ENCODE data around the gene NINL.
"Not testable (repeated sequence)": the region's sequence is repeated elsewhere in the genome, so short reads cannot be mapped to it uniquely, and the experiment has no call there.

DNA sequence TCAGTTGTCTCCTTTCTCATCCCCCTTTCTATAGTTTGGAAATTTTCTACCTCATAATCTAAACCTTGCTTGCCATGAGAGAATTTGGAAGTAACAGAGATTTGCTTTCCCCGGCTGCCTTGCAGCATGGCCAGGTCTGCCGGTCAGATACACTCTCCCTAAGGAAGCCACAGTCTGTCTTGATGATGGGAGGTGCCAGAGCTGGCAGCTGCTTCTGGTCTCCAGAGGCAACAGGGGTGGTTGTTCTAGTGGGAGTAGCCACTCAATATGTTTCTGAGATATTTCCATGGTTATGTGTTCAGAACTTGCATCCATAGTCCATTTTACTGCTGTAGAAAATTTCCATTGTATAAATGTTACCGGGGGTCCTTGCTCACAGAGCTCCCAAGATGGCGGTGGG, 5.4 kb upstream of the NINL start:
- TF ChIP-seq, protein P1, sequence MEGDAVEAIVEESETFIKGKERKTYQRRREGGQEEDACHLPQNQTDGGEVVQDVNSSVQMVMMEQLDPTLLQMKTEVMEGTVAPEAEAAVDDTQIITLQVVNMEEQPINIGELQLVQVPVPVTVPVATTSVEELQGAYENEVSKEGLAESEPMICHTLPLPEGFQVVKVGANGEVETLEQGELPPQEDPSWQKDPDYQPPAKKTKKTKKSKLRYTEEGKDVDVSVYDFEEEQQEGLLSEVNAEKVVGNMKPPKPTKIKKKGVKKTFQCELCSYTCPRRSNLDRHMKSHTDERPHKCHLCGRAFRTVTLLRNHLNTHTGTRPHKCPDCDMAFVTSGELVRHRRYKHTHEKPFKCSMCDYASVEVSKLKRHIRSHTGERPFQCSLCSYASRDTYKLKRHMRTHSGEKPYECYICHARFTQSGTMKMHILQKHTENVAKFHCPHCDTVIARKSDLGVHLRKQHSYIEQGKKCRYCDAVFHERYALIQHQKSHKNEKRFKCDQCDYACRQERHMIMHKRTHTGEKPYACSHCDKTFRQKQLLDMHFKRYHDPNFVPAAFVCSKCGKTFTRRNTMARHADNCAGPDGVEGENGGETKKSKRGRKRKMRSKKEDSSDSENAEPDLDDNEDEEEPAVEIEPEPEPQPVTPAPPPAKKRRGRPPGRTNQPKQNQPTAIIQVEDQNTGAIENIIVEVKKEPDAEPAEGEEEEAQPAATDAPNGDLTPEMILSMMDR (IDR thresholded peaks at IDR 0.05; ENCODE audit: insufficient read depth, low read length) = not testable (repeated sequence)
- TF ChIP-seq GABPA, POLR2AphosphoS5 (IDR thresholded peaks at IDR 0.05; ENCODE audit: low read depth): not testable (repeated sequence)
- TF ChIP-seq, protein P2, sequence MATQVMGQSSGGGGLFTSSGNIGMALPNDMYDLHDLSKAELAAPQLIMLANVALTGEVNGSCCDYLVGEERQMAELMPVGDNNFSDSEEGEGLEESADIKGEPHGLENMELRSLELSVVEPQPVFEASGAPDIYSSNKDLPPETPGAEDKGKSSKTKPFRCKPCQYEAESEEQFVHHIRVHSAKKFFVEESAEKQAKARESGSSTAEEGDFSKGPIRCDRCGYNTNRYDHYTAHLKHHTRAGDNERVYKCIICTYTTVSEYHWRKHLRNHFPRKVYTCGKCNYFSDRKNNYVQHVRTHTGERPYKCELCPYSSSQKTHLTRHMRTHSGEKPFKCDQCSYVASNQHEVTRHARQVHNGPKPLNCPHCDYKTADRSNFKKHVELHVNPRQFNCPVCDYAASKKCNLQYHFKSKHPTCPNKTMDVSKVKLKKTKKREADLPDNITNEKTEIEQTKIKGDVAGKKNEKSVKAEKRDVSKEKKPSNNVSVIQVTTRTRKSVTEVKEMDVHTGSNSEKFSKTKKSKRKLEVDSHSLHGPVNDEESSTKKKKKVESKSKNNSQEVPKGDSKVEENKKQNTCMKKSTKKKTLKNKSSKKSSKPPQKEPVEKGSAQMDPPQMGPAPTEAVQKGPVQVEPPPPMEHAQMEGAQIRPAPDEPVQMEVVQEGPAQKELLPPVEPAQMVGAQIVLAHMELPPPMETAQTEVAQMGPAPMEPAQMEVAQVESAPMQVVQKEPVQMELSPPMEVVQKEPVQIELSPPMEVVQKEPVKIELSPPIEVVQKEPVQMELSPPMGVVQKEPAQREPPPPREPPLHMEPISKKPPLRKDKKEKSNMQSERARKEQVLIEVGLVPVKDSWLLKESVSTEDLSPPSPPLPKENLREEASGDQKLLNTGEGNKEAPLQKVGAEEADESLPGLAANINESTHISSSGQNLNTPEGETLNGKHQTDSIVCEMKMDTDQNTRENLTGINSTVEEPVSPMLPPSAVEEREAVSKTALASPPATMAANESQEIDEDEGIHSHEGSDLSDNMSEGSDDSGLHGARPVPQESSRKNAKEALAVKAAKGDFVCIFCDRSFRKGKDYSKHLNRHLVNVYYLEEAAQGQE (IDR thresholded peaks at IDR 0.05; ENCODE audit: insufficient replicate concordance, low read depth) = not testable (repeated sequence)

Data from HL-60 (cell line).